GM18505 (cell line): ENCODE measurements around the gene SOX10.
"Not testable (repeated sequence)": the region's sequence is repeated elsewhere in the genome, so short reads cannot be mapped to it uniquely, and the experiment has no call there.

Experiments
- ATAC-seq: cut with Tn5 transposase; IDR thresholded peaks from one replicate; pipeline ENCODE4 v1.9.1; 2021; ENCODE audit not compliant: unreplicated experiment
- POLR2A ChIP-seq: IDR thresholded peaks from 4 replicates; pipeline ENCODE4 v1.6.1; 2011; ENCODE audit warnings: borderline replicate concordance; ENCODE audit not compliant: insufficient read depth, insufficient read length; ENCODE audit errors: extremely low read depth

The SOX10 gene

GRCh38 chr22:37954686-37955085, 29.7 kb downstream of the SOX10 start:
- no peak for TF ChIP-seq POLR2A

GRCh38 chr22:37953437-37954179, 30.7 kb downstream of the SOX10 start, which contains the start of the genes C22orf23 and POLR2F:
Gene C22orf23 (minus strand): TSS chr22:37953601. CDS start chr22:37953149, 452 bp downstream.
Gene POLR2F (plus strand): TSS chr22:37953699. CDS start chr22:37953788, 89 bp downstream.
- peak; percentile 82 for ATAC-seq
- TF ChIP-seq POLR2A: peak; percentile 91

More at GRCh38 chr22:37954686-37955085, 29.7 kb downstream of the SOX10 start:
- no peak for ATAC-seq

- ATAC-seq: peak; percentile 31
- TF ChIP-seq POLR2A: no peak
Measured at GRCh38 chr22:37953062-37953436, 31.3 kb downstream of the SOX10 start.

GRCh38 chr22:37952629-37953028, 31.7 kb downstream of the SOX10 start:
- ATAC-seq: not testable (repeated sequence)

GRCh38 chr22:37951305-37951704, 33.0 kb downstream of the SOX10 start:
- ATAC-seq: no peak
- TF ChIP-seq POLR2A: no peak

- not testable (repeated sequence) for ATAC-seq
Measured at GRCh38 chr22:37947142-37947795, 37.1 kb downstream of the SOX10 start.

- ATAC-seq: not testable (repeated sequence)
Measured at GRCh38 chr22:37944423-37944822, 39.9 kb downstream of the SOX10 start.

GRCh38 chr22:37943825-37944198, 40.5 kb downstream of the SOX10 start:
- no peak for TF ChIP-seq POLR2A

GRCh38 chr22:37943136-37943824, 41.1 kb downstream of the SOX10 start:
- no peak for ATAC-seq
- no peak for TF ChIP-seq POLR2A

More at GRCh38 chr22:37943825-37944198, 40.5 kb downstream of the SOX10 start:
- no peak for ATAC-seq

- no peak for ATAC-seq
- TF ChIP-seq POLR2A: no peak
Measured at GRCh38 chr22:37942133-37942532, 42.2 kb downstream of the SOX10 start.

- TF ChIP-seq POLR2A: no peak
- ATAC-seq: no peak
Measured at GRCh38 chr22:37940698-37941376, 43.5 kb downstream of the SOX10 start.

GRCh38 chr22:37933711-37934376, 50.5 kb downstream of the SOX10 start:
- TF ChIP-seq POLR2A: no peak
- ATAC-seq: peak; percentile 71
